Esophagus squamous epithelium (tissue), 5 donors: ENCODE measurements around the gene TMEM212. TPM values are rescaled to one million over a fixed set of nuclear protein-coding genes. Genes with fewer than 3 reads are reported as not detected.

Experiments used
- DNase-seq: peaks from one replicate; lab custom pipeline; 2025; lab: John Stamatoyannopoulos, UW
- H3K27ac ChIP-seq, 4 donors: fragments of 200-600 bp; sonication (generic); one replicate each; pipeline ENCODE4 v1.5.1; 2016 to 2019; ENCODE audit warnings: mild to moderate bottlenecking in 1 of 4
- H3K27me3 ChIP-seq, 4 donors: fragments of 200-600 bp; sonication (generic); 1 replicate in 3 of 4; 2 replicates in 1 of 4; pipeline versions ENCODE4 v1.5.1 to v1.6.0; 2017 to 2021; ENCODE audit warnings: antibody characterized with exemption in 1 of 4
- H3K36me3 ChIP-seq, 3 donors: fragments of 200-600 bp; sonication (generic); one replicate each; pipeline ENCODE4 v1.5.1; 2016 to 2019
- H3K4me1 ChIP-seq, 3 donors: fragments of 200-600 bp; sonication (generic); one replicate each; pipeline ENCODE4 v1.5.1; 2017 to 2019
- H3K4me3 ChIP-seq, 4 donors: fragments of 200-600 bp; sonication (generic); 1 replicate in 3 of 4; 2 replicates in 1 of 4; pipeline ENCODE4 v1.5.1; 2016 to 2019; ENCODE audit warnings: mild to moderate bottlenecking in 2 of 4, moderate library complexity in 1 of 4
- H3K9me3 ChIP-seq, 3 donors: fragments of 200-600 bp; sonication (generic); one replicate each; pipeline ENCODE4 v1.5.1; 2016 to 2019
- CTCF ChIP-seq, 6 experiments: fragments of 450-650 bp in 4 of 6; fragments of 200-600 bp in 2 of 6; sonication (generic) in 2 of 6; IDR thresholded peaks; one replicate each; pipeline ENCODE4 v1.5.1; 2016 to 2019; ENCODE audit warnings: antibody characterized with exemption in 6 of 6, mild to moderate bottlenecking in 4 of 6, moderate library complexity in 4 of 6
- POLR2A ChIP-seq, 4 donors: fragments of 450-650 bp; IDR thresholded peaks; one replicate each; pipeline ENCODE4 v1.6.1; 2017; ENCODE audit warnings: antibody characterized with exemption in 4 of 4, mild to moderate bottlenecking in 4 of 4, moderate library complexity in 3 of 4
- WGBS, 2 donors: methylation state at CpG; one replicate each; pipeline ENCODE4 v1.1.5; 2018; 5-methylcytosine and 5-hydroxymethylcytosine counted together
- intact Hi-C: fragments of 100-400 bp; cut with DNase I; formaldehyde crosslinking; loops from one replicate; pipeline ENCODE4 v1.15.0; 2022
- total RNA-seq, 4 donors: library from RNA; depleted of rRNA; stranded (reverse); fragments of >200 nt; gene quantifications; one replicate each; pipeline ENCODE4 v1.1.0, GENCODE V29; 2016
- donor health status: DM: yes; HTN: yes; CAD: no.

Gene TMEM212
- total RNA-seq, 4 donors from 2014 or later: not detected

GRCh38 chr3:171892457-171892856 is 49.3 kb downstream of the TMEM212 start:
- no peak for TF ChIP-seq POLR2A (IDR thresholded peaks at IDR 0.05)
- no peak for TF ChIP-seq CTCF (IDR thresholded peaks at IDR 0.05)
- no peak for DNase-seq
- H3K27me3 ChIP-seq: no peaks in the 10 kb centered on the region
- H3K4me1 ChIP-seq: no peaks in the 10 kb centered on the region
- no peaks in the 10 kb centered on the region for H3K36me3 ChIP-seq
- intact Hi-C loops: no loop called here
- H3K9me3 ChIP-seq: no peaks in the 10 kb centered on the region
- no peak overlapping the region for H3K4me3 ChIP-seq
- H3K27ac ChIP-seq: no peak overlapping the region

GRCh38 chr3:171895291-171895690 is 52.1 kb downstream of the TMEM212 start:
- H3K27me3 ChIP-seq: no peaks in the 10 kb centered on the region
- no peak overlapping the region for H3K27ac ChIP-seq
- TF ChIP-seq CTCF (IDR thresholded peaks at IDR 0.05) (no peak), POLR2A (IDR thresholded peaks at IDR 0.05) (no peak)
- H3K9me3 ChIP-seq: no peaks in the 10 kb centered on the region
- H3K4me1 ChIP-seq: no peaks in the 10 kb centered on the region
- intact Hi-C loops: no loop called here
- no peak for DNase-seq
- H3K4me3 ChIP-seq: no peak overlapping the region
- no peaks in the 10 kb centered on the region for H3K36me3 ChIP-seq

GRCh38 chr3:171895900-171896299 is 52.8 kb downstream of the TMEM212 start:
- no peaks in the 10 kb centered on the region for H3K27me3 ChIP-seq
- no peaks in the 10 kb centered on the region for H3K9me3 ChIP-seq
- no peaks in the 10 kb centered on the region for H3K36me3 ChIP-seq
- 81 to 84% methylated on average over 5 of the region's 5 CpGs for WGBS, 2 donors
- H3K4me3 ChIP-seq: no peak overlapping the region
- DNase-seq: no peak
- TF ChIP-seq POLR2A (IDR thresholded peaks at IDR 0.05): no peak
- TF ChIP-seq CTCF (IDR thresholded peaks at IDR 0.05): no peak
- intact Hi-C loops: no loop called here
- H3K27ac ChIP-seq: no peak overlapping the region
- no peaks in the 10 kb centered on the region for H3K4me1 ChIP-seq

GRCh38 chr3:171896316-171896715 is 53.2 kb downstream of the TMEM212 start:
- intact Hi-C loops: no loop called here
- WGBS, 2 donors: 94 to 100% methylated on average over 3 of the region's 3 CpGs
- no peaks in the 10 kb centered on the region for H3K27me3 ChIP-seq
- H3K36me3 ChIP-seq: no peaks in the 10 kb centered on the region
- TF ChIP-seq CTCF (IDR thresholded peaks at IDR 0.05) (no peak), POLR2A (IDR thresholded peaks at IDR 0.05) (no peak)
- H3K9me3 ChIP-seq: no peaks in the 10 kb centered on the region
- H3K27ac ChIP-seq: no peak overlapping the region
- no peak for DNase-seq
- no peak overlapping the region for H3K4me3 ChIP-seq
- H3K4me1 ChIP-seq: no peaks in the 10 kb centered on the region

- intact Hi-C loops: no loop called here
- TF ChIP-seq CTCF (IDR thresholded peaks at IDR 0.05) (no peak), POLR2A (IDR thresholded peaks at IDR 0.05) (no peak)
- Histone ChIP-seq H3K4me1 (no peaks in the 10 kb centered on the region), H3K4me3 (no peak overlapping the region), H3K36me3 (no peaks in the 10 kb centered on the region), H3K27ac (no peak overlapping the region), H3K9me3 (no peaks in the 10 kb centered on the region), H3K27me3 (no peaks in the 10 kb centered on the region)
- WGBS, 2 donors: 91 to 94% methylated on average over 1 of the region's 1 CpG
- DNase-seq: no peak
Observed at GRCh38 chr3:171898192-171898591, 55.0 kb downstream of the TMEM212 start.
